Esophagus squamous epithelium (tissue), 4 donors: ENCODE measurements around the gene NR3C2.

Experiments
- POLR2A ChIP-seq, 4 donors: fragments of 450-650 bp; IDR thresholded peaks; one replicate each; pipeline ENCODE4 v1.6.1; 2017; ENCODE audit warnings: antibody characterized with exemption in 4 of 4, mild to moderate bottlenecking in 4 of 4, moderate library complexity in 3 of 4
- TF ChIP-seq, protein P1 (sequence below), 6 experiments: fragments of 450-650 bp in 4 of 6; fragments of 200-600 bp in 2 of 6; sonication (generic) in 2 of 6; IDR thresholded peaks; one replicate each; pipeline ENCODE4 v1.5.1; 2016 to 2019; ENCODE audit warnings: antibody characterized with exemption in 6 of 6, mild to moderate bottlenecking in 4 of 6, moderate library complexity in 4 of 6

DNA sequence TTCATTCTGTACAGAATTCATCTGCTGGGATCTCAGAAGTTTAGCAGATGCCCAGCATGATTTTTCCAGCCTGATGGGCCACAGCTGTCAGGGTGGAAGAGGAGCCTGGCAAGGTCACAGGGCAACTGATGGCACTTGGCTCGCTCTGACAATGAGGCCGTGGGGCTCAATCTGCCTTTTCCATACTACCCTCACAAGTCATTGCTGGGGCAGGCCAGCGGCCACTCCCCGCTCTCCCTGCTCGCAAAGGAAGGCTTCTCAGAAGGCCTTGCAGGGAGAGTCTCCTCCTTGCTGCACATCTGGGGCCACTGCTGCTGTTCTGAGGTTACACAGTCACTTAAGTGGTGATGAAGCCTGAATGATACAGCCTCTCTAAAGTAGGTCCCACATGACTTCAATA lies 349.1 kb downstream of the NR3C2 start:
- TF ChIP-seq, protein P1, sequence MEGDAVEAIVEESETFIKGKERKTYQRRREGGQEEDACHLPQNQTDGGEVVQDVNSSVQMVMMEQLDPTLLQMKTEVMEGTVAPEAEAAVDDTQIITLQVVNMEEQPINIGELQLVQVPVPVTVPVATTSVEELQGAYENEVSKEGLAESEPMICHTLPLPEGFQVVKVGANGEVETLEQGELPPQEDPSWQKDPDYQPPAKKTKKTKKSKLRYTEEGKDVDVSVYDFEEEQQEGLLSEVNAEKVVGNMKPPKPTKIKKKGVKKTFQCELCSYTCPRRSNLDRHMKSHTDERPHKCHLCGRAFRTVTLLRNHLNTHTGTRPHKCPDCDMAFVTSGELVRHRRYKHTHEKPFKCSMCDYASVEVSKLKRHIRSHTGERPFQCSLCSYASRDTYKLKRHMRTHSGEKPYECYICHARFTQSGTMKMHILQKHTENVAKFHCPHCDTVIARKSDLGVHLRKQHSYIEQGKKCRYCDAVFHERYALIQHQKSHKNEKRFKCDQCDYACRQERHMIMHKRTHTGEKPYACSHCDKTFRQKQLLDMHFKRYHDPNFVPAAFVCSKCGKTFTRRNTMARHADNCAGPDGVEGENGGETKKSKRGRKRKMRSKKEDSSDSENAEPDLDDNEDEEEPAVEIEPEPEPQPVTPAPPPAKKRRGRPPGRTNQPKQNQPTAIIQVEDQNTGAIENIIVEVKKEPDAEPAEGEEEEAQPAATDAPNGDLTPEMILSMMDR (IDR thresholded peaks at IDR 0.05): no peak
- no peak for TF ChIP-seq POLR2A (IDR thresholded peaks at IDR 0.05)
